ENCODE measurements around the gene RALGAPA2. TPM values are rescaled to one million over a fixed set of nuclear protein-coding genes. Genes with fewer than 3 reads are reported as not detected.

The RALGAPA2 gene
- total and polyA plus RNA-seq, 2 donors: 15.3 to 41.6 TPM

- DNase-seq (ENCODE audit: extremely low spot score): no peak
- 95% methylated on average over 4 of the region's 4 CpGs for WGBS
- no peaks in the 10 kb centered on the region for H3K4me1 ChIP-seq (ENCODE audit: insufficient read depth)
- no peak overlapping the region for H3K27ac ChIP-seq (ENCODE audit: low read depth)
- no peaks in the 10 kb centered on the region for H3K36me3 ChIP-seq (ENCODE audit: insufficient read depth)
- no peak overlapping the region for H3K4me3 ChIP-seq (ENCODE audit: low read depth, low read length)
These were observed 321.3 kb downstream of the RALGAPA2 start for GRCh38 chr20:20391115-20391514.

- no peak for DNase-seq (ENCODE audit: extremely low spot score)
- Histone ChIP-seq H3K27ac (ENCODE audit: low read depth) (no peak overlapping the region), H3K4me1 (ENCODE audit: insufficient read depth) (no peaks in the 10 kb centered on the region), H3K4me3 (ENCODE audit: low read depth, low read length) (no peak overlapping the region), H3K36me3 (ENCODE audit: insufficient read depth) (no peaks in the 10 kb centered on the region)
- 97% methylated on average over 9 of the region's 9 CpGs for WGBS
These were observed 322.1 kb downstream of the RALGAPA2 start for GRCh38 chr20:20390393-20390792.

GRCh38 chr20:20386192-20386591 lies 326.3 kb downstream of the RALGAPA2 start:
- Histone ChIP-seq H3K4me3 (ENCODE audit: low read depth, low read length) (no peak overlapping the region), H3K27ac (ENCODE audit: low read depth) (no peak overlapping the region), H3K36me3 (ENCODE audit: insufficient read depth) (no peaks in the 10 kb centered on the region), H3K4me1 (ENCODE audit: insufficient read depth) (no peaks in the 10 kb centered on the region)
- WGBS: 74% methylated on average over 9 of the region's 9 CpGs
- DNase-seq (ENCODE audit: extremely low spot score): no peak

- H3K36me3 ChIP-seq (ENCODE audit: insufficient read depth): no peaks in the 10 kb centered on the region
- H3K4me3 ChIP-seq (ENCODE audit: low read depth, low read length): no peak overlapping the region
- WGBS: 56% methylated on average over 8 of the region's 8 CpGs
- H3K4me1 ChIP-seq (ENCODE audit: insufficient read depth): no peaks in the 10 kb centered on the region
- no peak for DNase-seq (ENCODE audit: extremely low spot score)
- no peak overlapping the region for H3K27ac ChIP-seq (ENCODE audit: low read depth)
These were observed 336.6 kb downstream of the RALGAPA2 start for GRCh38 chr20:20375862-20376261.

GRCh38 chr20:20373091-20373571 lies 339.3 kb downstream of the RALGAPA2 start:
- DNase-seq (ENCODE audit: extremely low spot score): no peak
- no peaks in the 10 kb centered on the region for H3K36me3 ChIP-seq (ENCODE audit: insufficient read depth)
- WGBS: 54% methylated on average over 17 of the region's 17 CpGs

GRCh38 chr20:20371681-20372080 lies 340.8 kb downstream of the RALGAPA2 start:
- H3K36me3 ChIP-seq (ENCODE audit: insufficient read depth): no peaks in the 10 kb centered on the region
- no peak for DNase-seq (ENCODE audit: extremely low spot score)
- 23% methylated on average over 3 of the region's 3 CpGs for WGBS
- H3K4me3 ChIP-seq (ENCODE audit: low read depth, low read length): no peak overlapping the region
- no peak overlapping the region for H3K27ac ChIP-seq (ENCODE audit: low read depth)
- peaks cover 12% of the 10 kb centered on the region for H3K4me1 ChIP-seq (ENCODE audit: insufficient read depth)

More at GRCh38 chr20:20373091-20373571, 339.3 kb downstream of the RALGAPA2 start:
- H3K4me3 ChIP-seq (ENCODE audit: low read depth, low read length): no peak overlapping the region
- no peak overlapping the region for H3K27ac ChIP-seq (ENCODE audit: low read depth)
- peaks cover 5% of the 10 kb centered on the region for H3K4me1 ChIP-seq (ENCODE audit: insufficient read depth)

GRCh38 chr20:20371083-20371482 lies 341.4 kb downstream of the RALGAPA2 start:
- Histone ChIP-seq H3K4me1 (ENCODE audit: insufficient read depth) (peaks cover 12% of the 10 kb centered on the region), H3K36me3 (ENCODE audit: insufficient read depth) (no peaks in the 10 kb centered on the region), H3K27ac (ENCODE audit: low read depth) (no peak overlapping the region), H3K4me3 (ENCODE audit: low read depth, low read length) (no peak overlapping the region)
- 23% methylated on average over 7 of the region's 7 CpGs for WGBS
- DNase-seq (ENCODE audit: extremely low spot score): no peak

- H3K4me3 ChIP-seq (ENCODE audit: low read depth, low read length): no peak overlapping the region
- no peaks in the 10 kb centered on the region for H3K36me3 ChIP-seq (ENCODE audit: insufficient read depth)
- H3K4me1 ChIP-seq (ENCODE audit: insufficient read depth): peaks cover 12% of the 10 kb centered on the region
- no peak for DNase-seq (ENCODE audit: extremely low spot score)
- WGBS: 7% methylated on average over 10 of the region's 10 CpGs
- H3K27ac ChIP-seq (ENCODE audit: low read depth): no peak overlapping the region
These were observed 342.3 kb downstream of the RALGAPA2 start for GRCh38 chr20:20370094-20370575.

- no peak for DNase-seq (ENCODE audit: extremely low spot score)
- WGBS: 1% methylated on average over 86 of the region's 86 CpGs
- H3K27ac ChIP-seq (ENCODE audit: low read depth): no peak overlapping the region
- H3K4me1 ChIP-seq (ENCODE audit: insufficient read depth): peaks cover 12% of the 10 kb centered on the region
- peak overlapping the region; percentile 53 for H3K4me3 ChIP-seq (ENCODE audit: low read depth, low read length)
- no peaks in the 10 kb centered on the region for H3K36me3 ChIP-seq (ENCODE audit: insufficient read depth)
These were observed 343.0 kb downstream of the RALGAPA2 start for GRCh38 chr20:20369250-20370093.

GRCh38 chr20:20368418-20369249 lies 343.8 kb downstream of the RALGAPA2 start:
- H3K4me3 ChIP-seq (ENCODE audit: low read depth, low read length): peak overlapping the region; percentile 53
- H3K36me3 ChIP-seq (ENCODE audit: insufficient read depth): no peaks in the 10 kb centered on the region
- DNase-seq (ENCODE audit: extremely low spot score): no peak
- no peak overlapping the region for H3K27ac ChIP-seq (ENCODE audit: low read depth)
- WGBS: under 1% methylated on average over 130 of the region's 130 CpGs
- peaks cover 12% of the 10 kb centered on the region for H3K4me1 ChIP-seq (ENCODE audit: insufficient read depth)

- DNase-seq (ENCODE audit: extremely low spot score): no peak
- Histone ChIP-seq H3K36me3 (ENCODE audit: insufficient read depth) (no peaks in the 10 kb centered on the region), H3K4me1 (ENCODE audit: insufficient read depth) (peaks cover 12% of the 10 kb centered on the region), H3K27ac (ENCODE audit: low read depth) (no peak within 1 kb of the TSS), H3K4me3 (ENCODE audit: low read depth, low read length) (peak within 1 kb of the TSS; percentile 53)
- WGBS: under 1% methylated on average over 107 of the region's 108 CpGs
These were observed 344.6 kb downstream of the RALGAPA2 start, which contains the start of gene INSM1 for GRCh38 chr20:20367575-20368417. Gene INSM1, plus strand, starts transcription at chr20:20368104. Its CDS starts 164 bp downstream, at chr20:20368268.

- Histone ChIP-seq H3K4me3 (ENCODE audit: low read depth, low read length) (peak overlapping the region; percentile 53), H3K4me1 (ENCODE audit: insufficient read depth) (peaks cover 12% of the 10 kb centered on the region), H3K36me3 (ENCODE audit: insufficient read depth) (no peaks in the 10 kb centered on the region), H3K27ac (ENCODE audit: low read depth) (no peak overlapping the region)
- WGBS: under 1% methylated on average over 63 of the region's 63 CpGs
- no peak for DNase-seq (ENCODE audit: extremely low spot score)
These were observed 345.4 kb downstream of the RALGAPA2 start for GRCh38 chr20:20366876-20367574.

All from urinary bladder (tissue), 4 donors.